Motor neuron (in vitro differentiated cells): ENCODE measurements around the gene HK1. TPM values are rescaled to one million over a fixed set of nuclear protein-coding genes. Genes with fewer than 3 reads are reported as not detected.

Experiments
- ATAC-seq, 8 experiments: fragments of 200-7000 bp; cut with Tn5 transposase; replicated peaks in 6 of 8; 2 replicates each; pipeline ENCODE4 v1.8.0; 2021; ENCODE audit warnings: mild to moderate bottlenecking in 8 of 8, moderate library complexity in 8 of 8
- H3K27ac ChIP-seq, 2 donors: fragments of 250-450 bp; sonication (Bioruptor Pico); 2 replicates each; pipeline ENCODE4 v1.9.0; 2021; ENCODE audit warnings: antibody characterized with exemption in 2 of 2, mild to moderate bottlenecking in 2 of 2, moderate library complexity in 1 of 2
- H3K4me1 ChIP-seq, 2 donors: fragments of 250-450 bp; sonication (Bioruptor Pico); replicated peaks in 1 of 2; 2 replicates each; pipeline ENCODE4 v1.6.1; 2021; ENCODE audit warnings: antibody characterized with exemption in 2 of 2, mild to moderate bottlenecking in 2 of 2, moderate library complexity in 1 of 2
- H3K4me3 ChIP-seq, 5 donors: fragments of 250-450 bp; sonication (Bioruptor Pico); 2 replicates each; pipeline ENCODE4 v1.9.0; 2021; ENCODE audit warnings: antibody characterized with exemption in 5 of 5, mild to moderate bottlenecking in 5 of 5, moderate library complexity in 4 of 5
- WGBS, 10 experiments: fragments of 450-650 bp; shearing (Covaris generic); methylation state at CpG; one replicate each; pipeline ENCODE4 v1.0.0; 2022; 5-methylcytosine and 5-hydroxymethylcytosine counted together
- in situ Hi-C, 9 experiments: fragments of 400-800 bp; cut with MboI; loops; one replicate each; pipeline ENCODE4 v1.15.0; 2021; ENCODE audit warnings: low sequenced_read_pairs in 9 of 9, low pct_unique_long_range_greater_than_20kb in 2 of 9; ENCODE audit not compliant: unreplicated experiment in 9 of 9
- total RNA-seq, 8 experiments: library from RNA; unstranded; fragments of 300-600 nt; gene quantifications; 2 replicates each; pipeline versions ENCODE4 v1.2.3 to v1.2.4, GENCODE V29; 2022

The HK1 gene
- total RNA-seq, 8 experiments from 2014 or later, result 53.8 to 113 (median 83.7) TPM

- WGBS, 10 experiments, result 0 to 100% (median 65%) methylated on average over 1 to 9 of the region's 10 CpGs; no CpG with 5 or more reads in 1 of the 10 experiments
- Histone ChIP-seq H3K4me3 (no peak overlapping the region), H3K27ac (peak overlapping the region in 1 of 2 donors; percentile 45), H3K4me1 (peaks cover 6 to 13% of the 10 kb centered on the region in 2 donors)
- in situ Hi-C loops, result no loop called here
- ATAC-seq, result peak in 7 of 8 experiments; percentile 69 to 95 (median 94)
These were observed 70.7 kb downstream of the HK1 start for GRCh38 chr10:69348816-69349541.

GRCh38 chr10:69349542-69349888 is 71.2 kb downstream of the HK1 start:
- Histone ChIP-seq H3K27ac (peak overlapping the region in 1 of 2 donors; percentile 45), H3K4me1 (peaks cover 6 to 13% of the 10 kb centered on the region in 2 donors), H3K4me3 (no peak overlapping the region)
- ATAC-seq, result no peak
- 0 to 94% (median 67%) methylated on average over 1 to 3 of the region's 3 CpGs; no CpG with 5 or more reads in 5 of the 10 experiments for WGBS, 10 experiments
- in situ Hi-C loops, result no loop called here

GRCh38 chr10:69351589-69351988 is 73.3 kb downstream of the HK1 start:
- no peak for ATAC-seq
- Histone ChIP-seq H3K4me3 (no peak overlapping the region), H3K4me1 (peaks cover 6 to 13% of the 10 kb centered on the region in 2 donors), H3K27ac (no peak overlapping the region)
- in situ Hi-C loops, result no loop called here
- 81 to 100% (median 93%) methylated on average over 2 to 4 of the region's 4 CpGs for WGBS, 10 experiments

- Histone ChIP-seq H3K4me1 (peaks cover 6 to 13% of the 10 kb centered on the region in 2 donors), H3K4me3 (no peak overlapping the region), H3K27ac (no peak overlapping the region)
- in situ Hi-C loops, result no loop called here
- 67 to 100% (median 90%) methylated on average over 1 to 4 of the region's 4 CpGs; no CpG with 5 or more reads in 3 of the 10 experiments for WGBS, 10 experiments
- ATAC-seq, result no peak
These were observed 74.4 kb downstream of the HK1 start for GRCh38 chr10:69352569-69353264.

GRCh38 chr10:69353977-69354635 is 75.8 kb downstream of the HK1 start:
- in situ Hi-C loops, result no loop called here
- Histone ChIP-seq H3K27ac (no peak overlapping the region), H3K4me1 (peaks cover 0 to 2% of the 10 kb centered on the region in 2 donors), H3K4me3 (no peak overlapping the region)
- WGBS, 10 experiments, result 86 to 100% (median 91%) methylated on average over 1 to 7 of the region's 8 CpGs
- no peak for ATAC-seq

- Histone ChIP-seq H3K4me1 (no peaks in the 10 kb centered on the region), H3K27ac (no peak overlapping the region), H3K4me3 (no peak overlapping the region)
- in situ Hi-C loops, result no loop called here
- 88 to 100% (median 100%) methylated on average over 1 to 2 of the region's 2 CpGs; no CpG with 5 or more reads in 3 of the 10 experiments for WGBS, 10 experiments
- ATAC-seq, result no peak
These were observed 77.9 kb downstream of the HK1 start for GRCh38 chr10:69356187-69356586.

GRCh38 chr10:69358148-69358795 is 80.0 kb downstream of the HK1 start:
- 88 to 100% (median 97%) methylated on average over 1 to 9 of the region's 12 CpGs; no CpG with 5 or more reads in 2 of the 10 experiments for WGBS, 10 experiments
- in situ Hi-C loops, result no loop called here
- no peak overlapping the region for H3K4me3 ChIP-seq
- no peak for ATAC-seq
- H3K27ac ChIP-seq, result no peak overlapping the region
- no peaks in the 10 kb centered on the region for H3K4me1 ChIP-seq

GRCh38 chr10:69359148-69359547 is 80.9 kb downstream of the HK1 start:
- no peak overlapping the region for H3K27ac ChIP-seq
- no peaks in the 10 kb centered on the region for H3K4me1 ChIP-seq
- WGBS, 10 experiments, result 41 to 100% (median 82%) methylated on average over 1 to 3 of the region's 3 CpGs; no CpG with 5 or more reads in 2 of the 10 experiments
- in situ Hi-C loops, result no loop called here
- no peak overlapping the region for H3K4me3 ChIP-seq
- ATAC-seq, result peak in 1 of 8 experiments; percentile 6

- no peaks in the 10 kb centered on the region for H3K4me1 ChIP-seq
- H3K4me3 ChIP-seq, result no peak overlapping the region
- ATAC-seq, result no peak
- H3K27ac ChIP-seq, result no peak overlapping the region
- 90 to 100% (median 100%) methylated on average over 1 to 4 of the region's 5 CpGs; no CpG with 5 or more reads in 4 of the 10 experiments for WGBS, 10 experiments
- in situ Hi-C loops, result no loop called here
These were observed 81.3 kb downstream of the HK1 start for GRCh38 chr10:69359594-69359993.

GRCh38 chr10:69360485-69361302 is 82.4 kb downstream of the HK1 start:
- in situ Hi-C loops, result no loop called here
- Histone ChIP-seq H3K4me3 (no peak overlapping the region), H3K4me1 (no peaks in the 10 kb centered on the region), H3K27ac (no peak overlapping the region)
- ATAC-seq, result peak in 4 of 8 experiments; percentile 74 to 91 (median 86)
- 8 to 100% (median 83%) methylated on average over 1 to 4 of the region's 8 CpGs; no CpG with 5 or more reads in 5 of the 10 experiments for WGBS, 10 experiments

- Histone ChIP-seq H3K4me3 (no peak overlapping the region), H3K27ac (no peak overlapping the region), H3K4me1 (no peaks in the 10 kb centered on the region)
- WGBS, 10 experiments, result 83 to 100% (median 100%) methylated on average over 1 of the region's 2 CpGs; no CpG with 5 or more reads in 4 of the 10 experiments
- in situ Hi-C loops, result no loop called here
- no peak for ATAC-seq
These were observed 83.0 kb downstream of the HK1 start for GRCh38 chr10:69361303-69361614.

GRCh38 chr10:69362471-69362954 is 84.2 kb downstream of the HK1 start:
- no peak overlapping the region for H3K27ac ChIP-seq
- H3K4me3 ChIP-seq, result no peak overlapping the region
- ATAC-seq, result peak in 2 of 8 experiments; percentile 10 to 21
- in situ Hi-C loops, result no loop called here
- no peaks in the 10 kb centered on the region for H3K4me1 ChIP-seq
- WGBS, 10 experiments, result 79 to 100% (median 93%) methylated on average over 2 to 12 of the region's 13 CpGs; no CpG with 5 or more reads in 5 of the 10 experiments
